Kidney epithelial cell (primary cell): ENCODE measurements around the gene ERC2. TPM values are rescaled to one million over a fixed set of nuclear protein-coding genes. Genes with fewer than 3 reads are reported as not detected.

ENCODE experiments used
- DNase-seq: peaks from one replicate; pipeline ENCODE4 v3.0.0-alpha.2; 2010; ENCODE audit warnings: low read depth
- H3K27me3 ChIP-seq: 2 replicates; pipeline ENCODE4 v1.6.0; 2011; ENCODE audit warnings: low read length; ENCODE audit not compliant: control insufficient read depth, insufficient read depth
- H3K36me3 ChIP-seq: 2 replicates; pipeline ENCODE4 v1.5.1; 2011; ENCODE audit warnings: low read length; ENCODE audit not compliant: control insufficient read depth, insufficient read depth
- H3K4me3 ChIP-seq: 2 replicates; pipeline ENCODE4 v1.5.1; 2011; ENCODE audit warnings: low read depth, mild to moderate bottlenecking, control low read depth, low read length
- total RNA-seq: library from RNA; depleted of rRNA; stranded (reverse); fragments of >200 nt; gene quantifications from 2 replicates; pipeline ENCODE4 v1.2.3, GENCODE V29; 2015
- TF ChIP-seq, protein P1 (sequence below): IDR thresholded peaks from 2 replicates; pipeline ENCODE4 v1.5.1; 2011; ENCODE audit warnings: mild to moderate bottlenecking, moderate library complexity, low read length, control low read depth, inconsistent platforms; ENCODE audit not compliant: insufficient read depth, poor library complexity, severe bottlenecking

Gene ERC2
- total RNA-seq, 1 donor from 2014 or later: 17.0 TPM

DNA sequence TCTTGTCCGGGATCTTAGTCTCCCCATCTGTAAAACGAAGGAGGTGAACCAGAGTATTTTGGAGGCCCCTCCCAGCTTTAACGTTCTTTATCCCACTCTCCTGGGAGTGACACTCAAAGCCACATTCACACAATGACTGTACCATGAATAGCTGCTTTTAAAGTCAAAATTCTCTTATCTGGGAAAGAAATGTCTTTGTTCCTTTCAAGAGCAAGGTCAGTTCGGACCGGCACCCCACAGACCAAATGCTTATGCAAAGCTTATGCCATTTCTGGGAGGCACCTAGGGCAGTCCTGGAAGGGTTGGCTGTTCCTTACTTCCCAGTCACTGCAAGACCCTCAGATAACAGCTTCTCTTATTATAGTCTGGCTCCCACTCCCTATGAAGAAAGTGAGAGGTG is 927.7 kb downstream of the ERC2 start:
- H3K36me3 ChIP-seq: no peaks in the 10 kb centered on the region
- no peak for DNase-seq
- no peak overlapping the region for H3K4me3 ChIP-seq
- TF ChIP-seq, protein P1, sequence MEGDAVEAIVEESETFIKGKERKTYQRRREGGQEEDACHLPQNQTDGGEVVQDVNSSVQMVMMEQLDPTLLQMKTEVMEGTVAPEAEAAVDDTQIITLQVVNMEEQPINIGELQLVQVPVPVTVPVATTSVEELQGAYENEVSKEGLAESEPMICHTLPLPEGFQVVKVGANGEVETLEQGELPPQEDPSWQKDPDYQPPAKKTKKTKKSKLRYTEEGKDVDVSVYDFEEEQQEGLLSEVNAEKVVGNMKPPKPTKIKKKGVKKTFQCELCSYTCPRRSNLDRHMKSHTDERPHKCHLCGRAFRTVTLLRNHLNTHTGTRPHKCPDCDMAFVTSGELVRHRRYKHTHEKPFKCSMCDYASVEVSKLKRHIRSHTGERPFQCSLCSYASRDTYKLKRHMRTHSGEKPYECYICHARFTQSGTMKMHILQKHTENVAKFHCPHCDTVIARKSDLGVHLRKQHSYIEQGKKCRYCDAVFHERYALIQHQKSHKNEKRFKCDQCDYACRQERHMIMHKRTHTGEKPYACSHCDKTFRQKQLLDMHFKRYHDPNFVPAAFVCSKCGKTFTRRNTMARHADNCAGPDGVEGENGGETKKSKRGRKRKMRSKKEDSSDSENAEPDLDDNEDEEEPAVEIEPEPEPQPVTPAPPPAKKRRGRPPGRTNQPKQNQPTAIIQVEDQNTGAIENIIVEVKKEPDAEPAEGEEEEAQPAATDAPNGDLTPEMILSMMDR: no peak
- H3K27me3 ChIP-seq: no peaks in the 10 kb centered on the region

DNA sequence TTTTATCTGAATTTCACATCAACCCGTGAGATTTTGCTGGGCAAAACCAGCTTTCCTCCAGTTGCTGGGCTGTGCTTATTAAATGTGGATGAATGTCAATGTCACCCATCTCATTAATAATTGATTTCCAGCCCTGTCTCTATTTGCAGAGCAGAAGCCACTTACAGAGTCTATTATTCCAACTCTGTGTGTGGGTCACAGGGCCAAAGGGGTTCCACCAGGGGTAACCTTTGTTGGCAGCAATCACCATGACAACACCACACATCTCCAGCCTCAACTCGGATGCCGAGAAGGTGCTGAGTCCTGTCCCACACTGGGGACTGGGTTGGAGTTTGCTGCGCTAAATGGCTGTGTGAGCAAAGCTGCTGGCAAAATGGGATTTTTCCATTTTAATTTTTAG is 930.1 kb downstream of the ERC2 start:
- H3K36me3 ChIP-seq: no peaks in the 10 kb centered on the region
- H3K27me3 ChIP-seq: no peaks in the 10 kb centered on the region
- DNase-seq: no peak
- no peak overlapping the region for H3K4me3 ChIP-seq
- TF ChIP-seq, protein P1: no peak

DNA sequence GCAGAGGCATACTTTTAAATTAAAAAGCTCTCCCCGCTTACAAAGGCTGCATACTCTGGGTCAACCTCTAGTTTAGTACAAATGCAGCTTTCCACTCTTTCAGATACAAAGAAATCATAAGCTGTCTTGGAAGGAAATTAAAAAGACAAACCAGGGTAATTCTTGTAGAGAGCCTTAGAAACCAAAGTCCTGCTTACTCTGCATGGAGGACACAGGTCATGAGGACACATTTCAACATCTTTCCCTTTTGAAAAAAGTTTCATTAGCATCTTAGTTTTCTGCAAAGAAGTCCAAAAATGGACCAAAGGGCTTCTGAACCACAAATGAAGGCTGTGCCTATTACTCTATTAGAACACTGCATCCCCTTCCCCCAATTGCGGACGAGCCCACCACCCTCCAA is 930.7 kb downstream of the ERC2 start:
- TF ChIP-seq, protein P1: no peak

DNA sequence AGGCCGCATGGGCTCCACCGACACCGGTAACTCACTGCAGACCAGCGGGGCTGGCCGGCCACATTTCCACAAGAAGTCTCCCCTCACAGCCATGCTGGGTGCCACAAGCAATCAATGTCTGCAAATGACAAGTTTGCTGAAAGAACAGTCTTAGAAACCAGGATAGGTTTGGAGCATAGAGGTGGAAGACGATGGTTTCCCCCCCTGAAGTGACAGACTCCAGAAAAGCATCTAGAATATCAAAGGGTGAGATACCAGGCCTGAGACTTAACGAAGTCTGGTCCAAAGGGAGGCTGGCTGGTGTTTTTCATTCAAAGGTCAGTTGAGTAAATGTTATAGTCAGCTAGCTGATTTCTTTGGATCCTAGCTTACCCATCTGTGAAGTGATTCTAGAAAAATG is 931.1 kb downstream of the ERC2 start:
- no peak for DNase-seq
- Histone ChIP-seq H3K27me3 (no peaks in the 10 kb centered on the region), H3K36me3 (no peaks in the 10 kb centered on the region), H3K4me3 (no peak overlapping the region)
- TF ChIP-seq, protein P1: no peak

More for the DNA sequence above, 930.7 kb downstream of the ERC2 start:
- Histone ChIP-seq H3K27me3 (no peaks in the 10 kb centered on the region), H3K36me3 (no peaks in the 10 kb centered on the region), H3K4me3 (no peak overlapping the region)
- no peak for DNase-seq

DNA sequence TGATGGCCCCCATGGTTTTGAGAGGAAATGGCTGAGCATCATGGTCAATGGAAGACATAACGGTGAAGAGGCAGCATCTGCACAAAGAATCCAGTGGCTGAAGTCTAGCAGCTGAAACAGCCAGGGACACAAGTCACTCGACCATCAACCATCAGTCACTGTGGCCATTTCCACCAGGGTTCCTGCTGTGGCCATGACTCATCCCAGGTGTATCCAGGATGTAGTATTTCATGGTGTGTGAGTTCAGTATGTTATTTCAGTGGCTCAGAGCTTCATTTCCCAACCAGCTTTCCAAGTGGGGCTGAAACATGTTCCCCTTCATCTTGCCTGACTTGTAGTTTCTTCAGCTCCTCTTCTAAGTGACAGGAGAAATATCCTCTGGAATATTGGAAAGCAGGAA is 933.4 kb downstream of the ERC2 start:
- TF ChIP-seq, protein P1: no peak
- DNase-seq: peak; percentile 65
- H3K27me3 ChIP-seq: no peaks in the 10 kb centered on the region
- no peak overlapping the region for H3K4me3 ChIP-seq
- no peaks in the 10 kb centered on the region for H3K36me3 ChIP-seq

DNA sequence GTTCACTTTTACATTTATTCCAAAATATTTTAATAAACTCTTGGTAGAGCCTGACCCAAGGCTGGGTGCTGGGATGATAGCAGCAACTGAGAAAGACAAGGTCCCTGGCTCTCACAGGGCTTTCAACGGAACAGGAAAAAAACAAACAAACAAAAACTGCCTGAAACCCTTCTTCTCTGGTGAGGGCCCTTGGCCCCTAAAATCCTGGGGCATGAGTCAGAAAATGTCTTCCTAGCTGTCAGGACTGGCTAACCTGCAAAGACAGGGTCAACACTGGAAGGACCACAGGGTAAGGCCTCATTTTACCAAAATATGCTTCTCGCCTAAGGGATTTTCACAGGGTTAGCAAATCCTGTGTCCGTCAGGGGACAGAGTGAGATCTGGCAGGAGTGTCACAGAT is 935.5 kb downstream of the ERC2 start:
- H3K36me3 ChIP-seq: no peaks in the 10 kb centered on the region
- no peak overlapping the region for H3K4me3 ChIP-seq
- no peaks in the 10 kb centered on the region for H3K27me3 ChIP-seq
- TF ChIP-seq, protein P1: no peak
- no peak for DNase-seq
